ENCODE data around the gene ADAM15. TPM values are rescaled to one million over a fixed set of nuclear protein-coding genes. Genes with fewer than 3 reads are reported as not detected.

The ADAM15 gene
- total RNA-seq, 1 experiment from 2014 or later = 30.6 TPM

GRCh38 chr1:155034318-155035208 is 16.6 kb upstream of the ADAM15 start:
- no peak overlapping the region for H4K8ac ChIP-seq (replicated peaks; ENCODE audit: insufficient read length, low read depth, low read length)
- no peaks in the 10 kb centered on the region for H4K20me1 ChIP-seq (ENCODE audit: control insufficient read depth, insufficient read depth, insufficient read length)
- TF ChIP-seq CTCF (conservative IDR thresholded peaks at IDR 0.05) = no peak
- no peaks in the 10 kb centered on the region for H3K27me3 ChIP-seq (ENCODE audit: insufficient read depth, low read length)
- H3K9me3 Mint-ChIP-seq = no peaks in the 10 kb centered on the region
- no peak overlapping the region for H4K91ac ChIP-seq (ENCODE audit: insufficient read length, low read depth, low read length)
- no peak overlapping the region for H3K14ac ChIP-seq (ENCODE audit: insufficient read depth, low read length)
- no peak overlapping the region for H2BK15ac ChIP-seq (ENCODE audit: low read depth, low read length)
- WGBS (ENCODE audit: extremely low coverage, insufficient read length, low lambda C conversion rate) = no CpG with 5 or more reads among the region's 20 CpGs
- no peak overlapping the region for H3K56ac ChIP-seq (ENCODE audit: insufficient read length, low read depth, low read length)
- H2AK5ac ChIP-seq (ENCODE audit: insufficient read length, low read length) = no peak overlapping the region
- no peak overlapping the region for H3K18ac ChIP-seq (ENCODE audit: insufficient read length, low read depth, low read length)
- H2BK12ac ChIP-seq (ENCODE audit: insufficient read length, low read depth, low read length) = no peak overlapping the region
- DNase-seq = no peak
- H3K27ac Mint-ChIP-seq = no peak overlapping the region
- H3K9ac ChIP-seq (ENCODE audit: extremely low read depth, insufficient read length, low read length) = no peak overlapping the region
- no peak overlapping the region for H4K5ac ChIP-seq (ENCODE audit: insufficient read length, low read depth, low read length)
- no peak overlapping the region for H3K23ac ChIP-seq (ENCODE audit: insufficient read length, low read depth, low read length)
- no peaks in the 10 kb centered on the region for H3K4me1 ChIP-seq (ENCODE audit: insufficient read depth, low read length)
- H3K36me3 Mint-ChIP-seq (ENCODE audit: insufficient read depth in 1 of 3, low read depth in 3 of 3) = no peaks in the 10 kb centered on the region
- H2BK20ac ChIP-seq (ENCODE audit: low read depth, low read length, poor library complexity, severe bottlenecking) = no peak overlapping the region
- H2BK120ac ChIP-seq (ENCODE audit: low read depth, low read length, poor library complexity, severe bottlenecking) = no peak overlapping the region
- peaks cover 3 to 8% of the 10 kb centered on the region in 2 experiments; a peak in 2 of 4 replicates for H3K4me1 Mint-ChIP-seq
- H3K79me1 ChIP-seq (ENCODE audit: insufficient read depth, low read depth, low read length, poor library complexity, severe bottlenecking) = no peaks in the 10 kb centered on the region
- no peak overlapping the region for H3K4me3 Mint-ChIP-seq
- no peaks in the 10 kb centered on the region for H3K9me3 ChIP-seq (ENCODE audit: control insufficient read depth, low read depth, low read length)
- no peaks in the 10 kb centered on the region for H3K79me2 ChIP-seq (ENCODE audit: insufficient read depth, low read length)
- H3K4me2 ChIP-seq (ENCODE audit: insufficient read depth, insufficient read length, low read length) = no peak overlapping the region
- H3K23me2 ChIP-seq (ENCODE audit: insufficient read length, low read depth, low read length, poor library complexity, severe bottlenecking) = no peaks in the 10 kb centered on the region
- H3T11ph ChIP-seq (ENCODE audit: low read length) = no peak overlapping the region
- H2BK5ac ChIP-seq (ENCODE audit: insufficient read length, low read length) = no peak overlapping the region
- no peak overlapping the region for H3K4ac ChIP-seq (ENCODE audit: low read depth, low read length)
- H2AFZ ChIP-seq (ENCODE audit: low read length) = no peak overlapping the region
- no peak overlapping the region for H3K27ac ChIP-seq (ENCODE audit: insufficient read length, low read depth, low read length)
- peaks cover 46% of the 10 kb centered on the region for H3K27me3 Mint-ChIP-seq (ENCODE audit: low read depth)
